ENCODE measurements around the gene GABBR2.

GABBR2 gene

GRCh38 chr9:98708933-98709911, at the start of gene GABBR2:
TSS of gene GABBR2 (minus strand) at chr9:98708935. CDS start at chr9:98708737, 198 bp downstream.
- no peak for DNase-seq (ENCODE audit: low read depth, low spot score)

GRCh38 chr9:98755006-98755618, 46.4 kb upstream of the GABBR2 start:
- DNase-seq (ENCODE audit: low read depth, low spot score) = no peak

- no peak for DNase-seq (ENCODE audit: low read depth, low spot score)
Measured at GRCh38 chr9:98751210-98751609, 42.5 kb upstream of the GABBR2 start.

- no peak for DNase-seq (ENCODE audit: low read depth, low spot score)
Measured at GRCh38 chr9:98750364-98751060, 41.8 kb upstream of the GABBR2 start.

GRCh38 chr9:98747476-98747875, 38.7 kb upstream of the GABBR2 start:
- no peak for DNase-seq (ENCODE audit: low read depth, low spot score)

DNA sequence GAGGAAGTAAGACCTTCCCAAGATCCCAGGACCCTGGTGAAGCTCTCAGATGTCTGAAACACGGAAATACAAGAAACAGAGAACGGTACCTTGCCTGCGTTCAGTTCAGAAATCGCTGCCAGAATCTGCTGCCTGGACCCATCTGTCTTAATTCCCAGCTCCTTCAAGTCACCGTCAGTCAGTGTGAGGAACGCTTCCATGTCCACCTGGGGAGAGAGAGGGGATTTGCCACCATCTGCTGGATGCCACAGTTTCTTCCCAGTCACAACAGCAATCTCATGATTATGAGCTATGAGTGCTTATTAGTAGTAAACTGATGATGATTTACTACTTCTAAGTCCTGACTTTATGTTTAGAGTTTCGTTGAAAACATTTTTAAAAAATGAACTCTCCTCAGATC, 36.7 kb upstream of the GABBR2 start:
- no peak for DNase-seq (ENCODE audit: low read depth, low spot score)

DNA sequence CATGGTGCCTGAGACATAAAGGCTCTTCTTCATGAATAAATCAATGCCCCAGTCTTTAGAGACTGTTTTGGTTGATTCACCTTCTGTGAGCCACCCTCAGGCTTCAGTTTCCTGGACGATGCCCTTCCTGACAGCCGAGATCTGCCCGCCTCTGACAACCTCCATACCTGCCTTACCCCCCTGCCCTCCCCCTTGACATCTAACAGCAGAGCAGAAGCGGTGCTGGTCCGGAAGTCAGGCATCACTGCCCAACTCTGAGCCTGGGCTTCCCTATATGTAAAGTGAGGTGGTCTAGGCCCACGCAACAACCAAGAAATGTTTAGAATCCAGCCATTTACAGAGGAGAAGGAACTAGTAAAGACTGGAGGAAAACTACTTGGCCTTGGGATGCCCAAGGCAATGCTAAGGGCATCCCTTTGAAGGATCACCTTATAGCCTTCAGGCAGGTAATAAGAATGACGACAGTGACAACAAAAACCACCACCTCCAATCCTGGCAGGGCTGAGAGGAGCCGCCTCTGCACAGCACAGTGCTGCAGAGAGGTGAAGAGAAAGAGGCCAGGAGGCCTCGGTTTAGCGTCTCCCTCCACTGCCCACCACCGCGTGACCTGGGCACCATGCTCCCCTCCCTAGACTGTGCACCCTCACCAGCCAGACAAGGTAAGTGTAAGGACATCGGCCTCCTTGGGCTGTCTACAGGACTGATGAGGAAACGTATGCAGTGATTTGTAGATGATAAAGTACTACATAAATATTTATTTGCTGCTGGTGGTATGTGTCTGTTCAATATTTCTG, 35.3 kb upstream of the GABBR2 start:
- no peak for DNase-seq (ENCODE audit: low read depth, low spot score)

DNA sequence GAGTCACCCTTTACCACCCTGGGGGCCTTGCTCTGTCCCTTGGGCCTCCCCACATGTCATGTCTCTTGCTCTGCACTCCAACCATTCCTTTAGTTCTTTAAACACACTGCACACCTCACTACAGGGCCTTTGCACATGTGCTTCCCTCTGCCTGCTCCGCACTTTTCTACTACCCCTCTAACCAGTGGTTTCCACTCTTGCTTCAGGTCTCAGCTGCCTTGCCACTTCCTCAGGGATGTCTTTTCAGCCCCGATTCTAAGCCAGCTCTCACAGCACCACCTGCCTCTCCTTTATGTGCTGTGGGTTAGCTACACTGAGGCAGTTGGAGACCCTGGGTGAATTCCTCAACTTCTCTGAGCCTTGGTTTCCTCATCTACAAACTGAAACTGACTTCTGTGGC, 34.6 kb upstream of the GABBR2 start:
- no peak for DNase-seq (ENCODE audit: low read depth, low spot score)

- no peak for DNase-seq (ENCODE audit: low read depth, low spot score)
Measured at GRCh38 chr9:98742325-98743280, 33.9 kb upstream of the GABBR2 start.

DNA sequence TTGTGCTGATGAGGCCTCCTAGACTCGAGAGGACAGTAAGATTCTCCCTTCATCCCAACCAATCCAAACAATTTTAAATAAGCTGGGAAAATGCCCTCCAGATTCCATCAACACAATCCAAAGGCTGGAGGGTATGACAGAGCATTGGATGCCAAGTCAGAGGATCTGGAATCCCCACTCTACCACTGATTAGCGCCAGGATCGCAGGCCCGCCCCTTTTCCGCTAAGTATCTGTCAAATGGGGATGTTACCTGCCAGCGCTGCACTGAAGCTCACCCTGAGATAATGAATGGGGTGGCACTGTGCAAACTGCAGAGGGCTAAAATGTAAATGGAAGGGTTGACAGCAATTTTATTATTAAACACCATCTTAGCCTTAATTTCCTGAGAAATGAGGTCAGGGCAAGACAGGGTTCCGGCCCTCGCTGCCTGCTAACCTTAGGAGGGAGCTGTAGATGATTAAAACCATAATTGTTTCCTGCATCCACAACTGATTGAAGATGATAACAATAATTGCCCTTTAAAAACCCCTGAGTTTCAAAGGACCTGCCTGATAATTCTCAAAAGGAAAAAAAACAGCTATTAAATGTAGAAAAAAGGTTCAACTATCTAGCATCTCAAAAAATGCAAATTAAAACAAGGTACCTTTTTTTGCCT, 31.6 kb upstream of the GABBR2 start:
- DNase-seq (ENCODE audit: low read depth, low spot score) = no peak

DNA sequence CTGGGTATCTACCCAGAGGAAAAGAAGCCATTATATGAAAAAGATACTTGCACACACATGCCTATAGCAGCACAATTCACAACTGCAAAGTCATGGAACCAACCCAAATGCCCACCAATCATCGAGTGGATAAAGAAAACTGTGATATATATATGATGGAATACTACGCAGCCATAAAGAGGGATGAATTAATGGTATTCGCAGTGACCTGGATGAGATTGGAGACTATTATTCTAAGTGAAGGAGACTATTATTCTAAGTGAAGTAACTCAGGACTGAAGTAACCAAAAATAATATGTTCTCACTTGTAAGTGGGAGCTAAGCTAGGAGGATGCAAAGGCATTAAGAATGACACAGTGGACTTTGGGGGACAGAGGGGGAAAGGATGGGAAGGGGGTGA, 30.0 kb upstream of the GABBR2 start:
- DNase-seq (ENCODE audit: low read depth, low spot score) = no peak

GRCh38 chr9:98736226-98736625, 27.5 kb upstream of the GABBR2 start:
- no peak for DNase-seq (ENCODE audit: low read depth, low spot score)

GRCh38 chr9:98732801-98733200, 24.1 kb upstream of the GABBR2 start:
- no peak for DNase-seq (ENCODE audit: low read depth, low spot score)

GRCh38 chr9:98732091-98732490, 23.4 kb upstream of the GABBR2 start:
- no peak for DNase-seq (ENCODE audit: low read depth, low spot score)

- DNase-seq (ENCODE audit: low read depth, low spot score) = no peak
Measured at GRCh38 chr9:98730871-98731270, 22.1 kb upstream of the GABBR2 start.

DNA sequence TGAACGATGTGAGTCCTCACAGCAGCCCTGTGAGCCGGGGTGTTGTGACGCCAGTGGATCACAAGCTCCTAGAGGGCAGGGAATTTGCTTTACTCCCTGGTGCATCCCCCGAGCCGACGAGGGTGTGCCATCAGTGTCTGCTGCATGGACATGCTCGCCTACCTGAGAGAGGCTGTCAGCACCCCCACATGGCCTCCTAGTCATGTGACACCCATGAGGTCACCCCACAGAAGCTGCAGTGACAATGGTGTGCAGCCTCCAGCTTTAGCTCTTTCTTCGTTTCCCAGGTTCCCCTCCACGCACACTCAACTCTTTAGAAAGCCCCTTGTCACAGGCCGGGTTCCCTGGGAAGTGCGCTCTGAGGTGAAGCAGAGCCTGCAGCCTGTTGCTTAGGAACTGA, 19.8 kb upstream of the GABBR2 start:
- no peak for DNase-seq (ENCODE audit: low read depth, low spot score)

DNA sequence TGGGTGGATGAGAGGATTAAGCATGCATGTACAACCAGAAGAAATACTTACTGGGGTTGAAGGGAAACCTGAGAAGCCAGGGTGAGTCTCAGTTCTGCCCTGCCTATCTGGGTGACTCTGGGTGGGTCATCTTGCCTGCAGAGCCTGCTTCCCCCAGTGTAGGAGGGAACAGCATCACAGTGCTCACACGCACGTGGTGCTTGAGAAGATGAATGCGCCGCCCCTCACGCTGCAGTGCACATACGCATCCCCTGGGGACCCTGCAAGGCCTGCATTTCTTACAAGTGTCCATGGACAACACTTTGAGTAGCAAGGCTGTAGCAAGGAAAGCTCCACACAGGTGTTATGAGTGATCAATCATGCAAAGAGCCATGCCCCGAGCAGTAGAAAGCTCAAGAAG, 18.7 kb upstream of the GABBR2 start:
- no peak for DNase-seq (ENCODE audit: low read depth, low spot score)

GRCh38 chr9:98726735-98727134, 18.0 kb upstream of the GABBR2 start:
- no peak for DNase-seq (ENCODE audit: low read depth, low spot score)

GRCh38 chr9:98724810-98725530, 16.2 kb upstream of the GABBR2 start:
- no peak for DNase-seq (ENCODE audit: low read depth, low spot score)
